ENCODE measurements around the gene DPP6. TPM values are rescaled to one million over a fixed set of nuclear protein-coding genes. Genes with fewer than 3 reads are reported as not detected.

DPP6 gene
- total and polyA plus RNA-seq, 9 of the 15 experiments (the other 6 are each of a cell fraction or from before 2014, with no cell fraction given) = not detected

DNA sequence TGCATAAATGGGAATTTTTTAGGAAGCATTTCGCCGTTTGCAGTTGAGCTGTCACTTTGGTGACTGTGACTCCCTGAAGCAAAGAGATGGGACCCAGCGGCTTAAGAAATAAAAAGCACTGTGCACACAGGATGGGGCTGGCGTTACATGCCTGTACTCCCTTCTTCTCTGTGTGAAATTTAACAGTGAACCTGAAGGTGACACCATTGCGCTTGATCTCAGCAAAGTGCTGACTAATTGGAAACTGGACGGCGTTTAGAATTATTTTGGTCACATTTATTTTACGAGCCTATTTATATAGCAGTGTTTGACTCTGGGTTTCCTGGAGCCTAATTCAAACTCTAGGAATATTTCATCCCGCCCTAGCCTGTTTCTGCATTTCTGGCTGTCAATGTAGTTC, 804.5 kb downstream of the DPP6 start:
- in situ Hi-C loops (cut with MboI) = no loop called here
- H3K27me3 ChIP-seq (ENCODE audit: control insufficient read depth in 2 of 2, insufficient read depth in 2 of 2, low read length in 2 of 2) = peaks cover 61 to 73% of the 10 kb centered on the region in 2 experiments
- FAIRE-seq = peak; percentile 11

More for the DNA sequence above, 804.5 kb downstream of the DPP6 start:
- WGBS (ENCODE audit: insufficient coverage, low coverage, missing lambda C conversion rate) = under 1% methylated on average over 9 of the region's 9 CpGs
- no TSS peak for BruUV-seq (replicated peaks)
- Histone ChIP-seq H3K9ac (ENCODE audit: insufficient read depth in 1 of 2, low read depth in 2 of 2, low read length in 2 of 2) (no peak overlapping the region), H3K4me2 (ENCODE audit: insufficient read depth, low read length) (no peak overlapping the region), H4K20me1 (replicated peaks; ENCODE audit: control insufficient read depth, insufficient read depth, low read length) (peaks cover 8% of the 10 kb centered on the region; the same call in 1 of the 2 replicates), H3K79me2 (ENCODE audit: control insufficient read depth, insufficient read depth, low read length) (no peaks in the 10 kb centered on the region), H3K27ac (ENCODE audit: extremely low read depth, low read depth, low read length) (no peak overlapping the region), H3K36me3 (ENCODE audit: control insufficient read depth, insufficient read depth, low read length) (no peaks in the 10 kb centered on the region), H3K9me3 (replicated peaks; ENCODE audit: control insufficient read depth, insufficient read depth, low read depth, low read length) (no peaks in the 10 kb centered on the region), H2AFZ (ENCODE audit: low read depth, low read length) (no peak overlapping the region), H3K9me1 (ENCODE audit: control insufficient read depth, insufficient read depth, low read length) (peaks cover 4% of the 10 kb centered on the region), H3K4me3 (no peak overlapping the region), H3K4me1 (replicated peaks in 1 of 2; ENCODE audit: control insufficient read depth in 2 of 2, insufficient read depth in 2 of 2, low read length in 2 of 2) (peaks cover 0 to 6% of the 10 kb centered on the region in 2 experiments; a peak in 2 of 5 replicates)
- intact Hi-C loops (cut with micrococcal nuclease) = no loop called here
- CTCF ChIA-PET (ENCODE audit: low intra/inter-chr PET ratio) = no interaction called here
- peak; percentile 76 for TF ChIP-seq MAFK (IDR thresholded peaks at IDR 0.05; ENCODE audit: low read length)
- no peak for TF ChIP-seq NFYB (IDR thresholded peaks at IDR 0.05; ENCODE audit: extremely low read depth, insufficient read length)
- TF ChIP-seq, protein P1, sequence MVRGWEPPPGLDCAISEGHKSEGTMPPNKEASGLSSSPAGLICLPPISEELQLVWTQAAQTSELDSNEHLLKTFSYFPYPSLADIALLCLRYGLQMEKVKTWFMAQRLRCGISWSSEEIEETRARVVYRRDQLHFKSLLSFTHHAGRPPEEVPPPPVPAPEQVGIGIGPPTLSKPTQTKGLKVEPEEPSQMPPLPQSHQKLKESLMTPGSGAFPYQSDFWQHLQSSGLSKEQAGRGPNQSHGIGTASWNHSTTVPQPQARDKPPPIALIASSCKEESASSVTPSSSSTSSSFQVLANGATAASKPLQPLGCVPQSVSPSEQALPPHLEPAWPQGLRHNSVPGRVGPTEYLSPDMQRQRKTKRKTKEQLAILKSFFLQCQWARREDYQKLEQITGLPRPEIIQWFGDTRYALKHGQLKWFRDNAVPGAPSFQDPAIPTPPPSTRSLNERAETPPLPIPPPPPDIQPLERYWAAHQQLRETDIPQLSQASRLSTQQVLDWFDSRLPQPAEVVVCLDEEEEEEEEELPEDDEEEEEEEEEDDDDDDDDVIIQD (CRISPR knock-in tag; IDR thresholded peaks at IDR 0.05) = no peak
- peak; percentile 87 for TF ChIP-seq MAFG (tag; conservative IDR thresholded peaks at IDR 0.05)
- TF ChIP-seq ZNF316 (IDR thresholded peaks at IDR 0.05) = peak; percentile 92
- peak; percentile 83 for TF ChIP-seq C11orf30 (IDR thresholded peaks at IDR 0.05; ENCODE audit: low read depth)
- no peak for TF ChIP-seq ILF3 (IDR thresholded peaks at IDR 0.05; ENCODE audit: borderline replicate concordance)
- TF ChIP-seq RAD21 (CRISPR knock-in tag; conservative IDR thresholded peaks at IDR 0.05 in 1 of 2, IDR thresholded peaks at IDR 0.05 in 1 of 2) = 0 out of 4 replicates have a peak, but pooled peaks of 1 of the 2 experiments have one; percentile 8
- TF ChIP-seq, protein P2, sequence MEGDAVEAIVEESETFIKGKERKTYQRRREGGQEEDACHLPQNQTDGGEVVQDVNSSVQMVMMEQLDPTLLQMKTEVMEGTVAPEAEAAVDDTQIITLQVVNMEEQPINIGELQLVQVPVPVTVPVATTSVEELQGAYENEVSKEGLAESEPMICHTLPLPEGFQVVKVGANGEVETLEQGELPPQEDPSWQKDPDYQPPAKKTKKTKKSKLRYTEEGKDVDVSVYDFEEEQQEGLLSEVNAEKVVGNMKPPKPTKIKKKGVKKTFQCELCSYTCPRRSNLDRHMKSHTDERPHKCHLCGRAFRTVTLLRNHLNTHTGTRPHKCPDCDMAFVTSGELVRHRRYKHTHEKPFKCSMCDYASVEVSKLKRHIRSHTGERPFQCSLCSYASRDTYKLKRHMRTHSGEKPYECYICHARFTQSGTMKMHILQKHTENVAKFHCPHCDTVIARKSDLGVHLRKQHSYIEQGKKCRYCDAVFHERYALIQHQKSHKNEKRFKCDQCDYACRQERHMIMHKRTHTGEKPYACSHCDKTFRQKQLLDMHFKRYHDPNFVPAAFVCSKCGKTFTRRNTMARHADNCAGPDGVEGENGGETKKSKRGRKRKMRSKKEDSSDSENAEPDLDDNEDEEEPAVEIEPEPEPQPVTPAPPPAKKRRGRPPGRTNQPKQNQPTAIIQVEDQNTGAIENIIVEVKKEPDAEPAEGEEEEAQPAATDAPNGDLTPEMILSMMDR (IDR thresholded peaks at IDR 0.05 in 2 of 3, conservative IDR thresholded peaks at IDR 0.05 in 1 of 3; ENCODE audit: insufficient read depth in 2 of 3, low read depth in 1 of 3, low read length in 3 of 3) = peak; percentile 20 to 48 (median 41); a peak in 4 of 6 replicates
- peak; percentile 78 for TF ChIP-seq MAFF (IDR thresholded peaks at IDR 0.05; ENCODE audit: low read length)
- no peak for TF ChIP-seq TCF7L2 (IDR thresholded peaks at IDR 0.05; ENCODE audit: low read depth, low read length)
- no peak for TF ChIP-seq PURB (CRISPR knock-in tag; IDR thresholded peaks at IDR 0.05; ENCODE audit: low read depth)
- TF ChIP-seq NFE2 (IDR thresholded peaks at IDR 0.05; ENCODE audit: low read depth) = peak; percentile 54
- ATAC-seq = peak; percentile 64
- POLR2A ChIA-PET = interaction anchor here (1.0 kb wide), 1 partner anchor 14 kb away, joined by 4 read pairs; no protein-coding TSS in a partner anchor
- DNase-seq (ENCODE audit: extremely low read depth in 1 of 4, low spot score in 3 of 4) = peak in 2 of 4 experiments; percentile 14 to 41
